Skeletal muscle satellite cell (primary cell): ENCODE results near the gene GNAO1.

Experiments
- H3K27me3 ChIP-seq: 2 replicates; pipeline ENCODE4 v1.7.0; 2013; ENCODE audit warnings: low read length; ENCODE audit not compliant: control insufficient read depth, insufficient read depth
- H3K36me3 ChIP-seq: 2 replicates; pipeline ENCODE4 v1.7.0; 2013; ENCODE audit warnings: mild to moderate bottlenecking, control low read depth, low read length; ENCODE audit not compliant: insufficient read depth
- H3K4me1 ChIP-seq: 2 replicates; pipeline ENCODE4 v1.7.0; 2013; ENCODE audit warnings: low read length; ENCODE audit not compliant: control insufficient read depth, insufficient read depth
- H3K4me2 ChIP-seq: 2 replicates; pipeline ENCODE4 v1.7.0; 2013; ENCODE audit warnings: mild to moderate bottlenecking, low read length
- H3K4me3 ChIP-seq: 2 replicates; pipeline ENCODE4 v1.7.0; 2013; ENCODE audit warnings: low read length
- H3K9ac ChIP-seq: 2 replicates; pipeline ENCODE4 v1.7.0; 2013; ENCODE audit warnings: mild to moderate bottlenecking, low read depth, low read length, moderate library complexity
- H3K9me3 ChIP-seq: replicated peaks from 2 replicates; pipeline ENCODE4 v1.7.0; 2013; ENCODE audit warnings: mild to moderate bottlenecking, control low read depth, low read length

The GNAO1 gene

GRCh38 chr16:56199164-56199563, 7.9 kb downstream of the GNAO1 start:
- Histone ChIP-seq H3K4me1 (no peaks in the 10 kb centered on the region), H3K9ac (no peak overlapping the region)

DNA sequence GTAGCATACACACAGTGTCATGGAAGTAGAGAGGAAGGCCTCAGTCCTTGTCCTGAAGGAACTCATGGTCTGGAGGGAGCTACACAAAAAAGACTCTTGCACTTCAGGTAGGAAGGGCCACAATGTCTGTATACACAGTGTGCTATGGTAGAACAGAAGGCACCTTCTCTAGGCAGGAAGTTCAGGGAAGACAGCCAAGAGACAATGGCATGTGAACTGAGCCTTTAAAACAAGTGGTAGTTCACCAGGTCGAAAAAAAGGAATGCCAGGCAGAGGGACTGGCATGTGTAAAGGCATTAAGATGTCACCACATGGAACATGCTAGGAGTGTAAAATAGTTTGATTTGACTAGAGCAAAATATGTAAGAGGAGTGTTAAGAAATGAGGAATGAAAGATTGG, 9.7 kb downstream of the GNAO1 start:
- Histone ChIP-seq H3K27me3 (peaks cover 27% of the 10 kb centered on the region), H3K36me3 (no peaks in the 10 kb centered on the region), H3K9ac (no peak overlapping the region), H3K4me3 (no peak overlapping the region), H3K4me2 (no peak overlapping the region), H3K4me1 (no peaks in the 10 kb centered on the region), H3K9me3 (no peaks in the 10 kb centered on the region)

More at GRCh38 chr16:56199164-56199563, 7.9 kb downstream of the GNAO1 start:
- H3K27me3 ChIP-seq: peaks cover 46% of the 10 kb centered on the region
- no peaks in the 10 kb centered on the region for H3K36me3 ChIP-seq
- H3K9me3 ChIP-seq: no peaks in the 10 kb centered on the region
- no peak overlapping the region for H3K4me2 ChIP-seq
- no peak overlapping the region for H3K4me3 ChIP-seq

- no peak overlapping the region for H3K4me2 ChIP-seq
- H3K9ac ChIP-seq: no peak overlapping the region
- no peaks in the 10 kb centered on the region for H3K36me3 ChIP-seq
- H3K4me3 ChIP-seq: no peak overlapping the region
- H3K4me1 ChIP-seq: no peaks in the 10 kb centered on the region
- H3K9me3 ChIP-seq: no peaks in the 10 kb centered on the region
- peaks cover 20% of the 10 kb centered on the region for H3K27me3 ChIP-seq
Measured at GRCh38 chr16:56202036-56202435, 10.7 kb downstream of the GNAO1 start.

GRCh38 chr16:56203052-56203451, 11.8 kb downstream of the GNAO1 start:
- Histone ChIP-seq H3K36me3 (no peaks in the 10 kb centered on the region), H3K4me2 (no peak overlapping the region), H3K27me3 (peaks cover 12% of the 10 kb centered on the region), H3K4me1 (no peaks in the 10 kb centered on the region), H3K9me3 (no peaks in the 10 kb centered on the region), H3K9ac (no peak overlapping the region), H3K4me3 (no peak overlapping the region)

DNA sequence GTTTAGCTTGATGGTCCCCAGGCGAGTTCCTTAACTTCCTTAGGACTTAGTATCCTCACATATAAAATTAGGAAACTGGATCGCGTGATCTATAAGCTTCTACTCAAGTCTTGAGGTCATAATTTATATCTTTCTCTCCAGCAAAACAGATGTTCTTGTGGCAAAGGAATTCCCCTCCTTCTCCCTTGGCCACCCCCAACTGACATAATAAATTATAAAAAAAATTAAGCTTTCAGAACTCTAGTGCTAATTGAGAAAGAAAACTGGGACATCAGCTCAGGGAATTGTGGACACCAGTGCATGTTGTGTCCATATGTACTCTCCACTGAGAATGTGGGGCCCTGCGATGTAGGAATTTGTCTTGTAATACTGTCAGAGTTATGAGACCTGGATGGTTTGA, 13.5 kb downstream of the GNAO1 start:
- H3K27me3 ChIP-seq: no peaks in the 10 kb centered on the region
- no peaks in the 10 kb centered on the region for H3K36me3 ChIP-seq
- no peaks in the 10 kb centered on the region for H3K4me1 ChIP-seq
- no peak overlapping the region for H3K9ac ChIP-seq
- no peak overlapping the region for H3K4me2 ChIP-seq
- no peak overlapping the region for H3K4me3 ChIP-seq
- no peaks in the 10 kb centered on the region for H3K9me3 ChIP-seq

DNA sequence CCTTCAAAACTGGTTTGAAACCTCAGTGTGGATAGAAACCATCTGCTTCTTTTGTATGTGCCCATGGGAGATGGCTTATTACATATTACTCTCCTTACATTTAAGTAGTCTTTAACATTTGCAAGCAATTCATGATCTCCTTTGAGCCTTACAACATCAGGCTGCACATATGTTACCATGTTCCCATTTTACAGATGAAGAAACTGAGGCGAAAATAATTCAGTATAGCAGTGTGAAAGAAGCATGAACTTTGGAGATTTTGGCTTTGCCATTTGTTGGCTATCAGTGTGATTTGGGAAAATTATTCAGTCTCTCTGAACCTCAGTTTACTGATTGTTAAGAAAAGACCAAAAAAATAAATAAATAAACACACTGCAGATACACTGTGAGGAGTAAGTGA, 15.7 kb downstream of the GNAO1 start:
- Histone ChIP-seq H3K4me2 (no peak overlapping the region), H3K36me3 (no peaks in the 10 kb centered on the region), H3K4me3 (no peak overlapping the region), H3K9me3 (no peaks in the 10 kb centered on the region), H3K27me3 (peaks cover 15% of the 10 kb centered on the region), H3K4me1 (no peaks in the 10 kb centered on the region), H3K9ac (no peak overlapping the region)

GRCh38 chr16:56207421-56207820, 16.1 kb downstream of the GNAO1 start:
- peaks cover 20% of the 10 kb centered on the region for H3K27me3 ChIP-seq
- H3K36me3 ChIP-seq: no peaks in the 10 kb centered on the region
- no peak overlapping the region for H3K4me3 ChIP-seq
- no peaks in the 10 kb centered on the region for H3K4me1 ChIP-seq
- H3K4me2 ChIP-seq: no peak overlapping the region
- H3K9ac ChIP-seq: no peak overlapping the region
- H3K9me3 ChIP-seq: no peaks in the 10 kb centered on the region

DNA sequence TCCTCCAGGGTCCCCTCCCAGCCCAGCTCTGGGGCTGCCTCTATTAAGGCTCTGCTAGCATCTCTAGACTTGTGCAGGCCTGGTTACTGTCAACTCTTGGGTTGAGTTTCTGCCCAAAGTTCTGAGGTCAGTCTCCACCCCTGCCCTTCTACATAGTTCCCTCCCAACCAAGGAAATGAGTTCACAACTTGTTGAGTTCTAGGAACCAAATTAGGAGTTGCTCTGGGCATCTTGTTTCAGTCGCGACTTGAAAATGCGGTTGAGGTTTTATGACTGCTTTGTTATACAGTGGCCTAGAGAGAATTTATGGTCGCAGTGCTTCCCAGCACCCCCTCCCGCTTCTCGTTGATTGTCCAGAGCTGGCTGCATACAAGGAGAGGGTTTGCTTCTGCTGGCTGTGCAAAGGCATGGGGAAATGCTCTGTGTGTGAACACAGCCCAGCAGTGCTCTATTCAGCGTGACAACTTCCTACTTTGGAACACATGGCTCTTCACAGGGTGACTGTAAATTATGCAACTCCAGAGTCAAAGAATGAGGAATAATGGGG, 20.2 kb downstream of the GNAO1 start:
- Histone ChIP-seq H3K9ac (no peak overlapping the region), H3K4me2 (no peak overlapping the region), H3K4me3 (no peak overlapping the region), H3K36me3 (no peaks in the 10 kb centered on the region), H3K9me3 (no peaks in the 10 kb centered on the region), H3K27me3 (peaks cover 30% of the 10 kb centered on the region), H3K4me1 (no peaks in the 10 kb centered on the region)

DNA sequence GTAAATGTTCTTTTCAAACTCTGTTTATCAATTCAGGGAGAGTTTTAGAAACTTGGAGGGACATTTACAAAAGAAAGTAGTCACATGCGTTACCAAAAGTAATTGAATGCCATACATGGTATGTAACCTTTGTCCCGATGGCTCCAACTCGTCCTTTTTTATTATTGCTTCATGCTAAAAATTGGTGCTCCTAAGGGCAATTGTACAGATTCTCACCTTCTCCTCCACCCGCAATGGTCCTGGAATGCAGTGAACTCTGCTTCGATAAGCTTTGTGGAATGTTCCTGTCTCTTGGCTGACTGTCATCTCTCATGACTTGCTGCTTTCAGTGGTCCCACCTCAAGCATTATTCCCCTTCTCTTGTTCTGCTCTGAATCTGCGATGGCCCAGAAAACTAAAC, 20.9 kb downstream of the GNAO1 start:
- Histone ChIP-seq H3K4me3 (no peak overlapping the region), H3K36me3 (no peaks in the 10 kb centered on the region), H3K4me2 (no peak overlapping the region), H3K9ac (no peak overlapping the region), H3K4me1 (no peaks in the 10 kb centered on the region), H3K9me3 (no peaks in the 10 kb centered on the region), H3K27me3 (peaks cover 30% of the 10 kb centered on the region)

- H3K4me1 ChIP-seq: no peaks in the 10 kb centered on the region
- no peaks in the 10 kb centered on the region for H3K36me3 ChIP-seq
- H3K9me3 ChIP-seq: no peaks in the 10 kb centered on the region
- no peak overlapping the region for H3K4me2 ChIP-seq
- H3K27me3 ChIP-seq: peaks cover 6% of the 10 kb centered on the region
- no peak overlapping the region for H3K4me3 ChIP-seq
- H3K9ac ChIP-seq: no peak overlapping the region
Measured at GRCh38 chr16:56221995-56222394, 30.7 kb downstream of the GNAO1 start.

DNA sequence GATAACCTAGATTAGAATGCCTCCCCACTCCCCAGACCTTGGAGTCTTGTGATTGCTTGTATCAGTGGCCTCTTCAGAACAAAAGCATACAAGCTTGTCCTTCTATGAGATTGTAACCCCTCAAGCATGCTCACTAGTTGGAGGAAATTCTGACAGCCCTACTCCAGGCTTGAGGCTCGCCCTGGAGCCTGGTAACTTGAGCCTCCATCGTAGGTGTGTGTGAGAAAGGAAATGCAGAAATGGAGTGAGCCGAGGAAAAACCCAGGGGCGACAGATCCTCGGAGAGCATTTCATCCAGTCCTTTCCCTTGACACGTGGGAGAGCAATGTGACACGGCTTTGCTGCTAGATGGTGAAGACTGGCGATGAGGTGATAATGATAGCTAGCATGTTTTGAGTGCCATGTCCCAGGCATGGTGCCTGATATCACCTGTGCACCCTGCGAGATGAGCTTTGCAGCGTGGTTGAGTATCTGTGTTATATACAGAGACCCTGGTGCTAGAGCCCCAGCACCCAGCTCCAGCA, 31.2 kb downstream of the GNAO1 start:
- no peaks in the 10 kb centered on the region for H3K36me3 ChIP-seq
- no peaks in the 10 kb centered on the region for H3K9me3 ChIP-seq
- H3K27me3 ChIP-seq: peaks cover 6% of the 10 kb centered on the region
- H3K4me2 ChIP-seq: no peak overlapping the region
- no peak overlapping the region for H3K9ac ChIP-seq
- no peaks in the 10 kb centered on the region for H3K4me1 ChIP-seq
- H3K4me3 ChIP-seq: no peak overlapping the region

- Histone ChIP-seq H3K4me2 (no peak overlapping the region), H3K4me3 (no peak overlapping the region), H3K4me1 (no peaks in the 10 kb centered on the region), H3K9ac (no peak overlapping the region), H3K9me3 (no peaks in the 10 kb centered on the region), H3K27me3 (peaks cover 9% of the 10 kb centered on the region), H3K36me3 (no peaks in the 10 kb centered on the region)
Measured at GRCh38 chr16:56225017-56225742, 33.9 kb downstream of the GNAO1 start.
